Lower lobe of right lung (tissue), 2 donors: ENCODE data around the gene CNGB1. TPM values are rescaled to one million over a fixed set of nuclear protein-coding genes. Genes with fewer than 3 reads are reported as not detected.
"Not testable (repeated sequence)": the region's sequence is repeated elsewhere in the genome, so short reads cannot be mapped to it uniquely, and the experiment has no call there.

Experiments used
- ATAC-seq, 2 donors: fragments of 200-7000 bp; cut with Tn5 transposase; one replicate each; pipeline ENCODE4 v1.9.1; 2020 to 2022; ENCODE audit warnings: mild to moderate bottlenecking in 2 of 2, moderate library complexity in 2 of 2
- DNase-seq: peaks from one replicate; pipeline ENCODE4 v3.0.0-alpha.2; 2020
- H3K27ac ChIP-seq: fragments of 200-600 bp; one replicate; pipeline ENCODE4 v1.8.0; 2022
- H3K27me3 ChIP-seq: fragments of 200-600 bp; one replicate; pipeline ENCODE4 v1.8.0; 2022; ENCODE audit warnings: low read depth
- H3K36me3 ChIP-seq: fragments of 200-600 bp; one replicate; pipeline ENCODE4 v1.8.0; 2022; ENCODE audit warnings: mild to moderate bottlenecking
- H3K4me1 ChIP-seq: fragments of 200-600 bp; one replicate; pipeline ENCODE4 v1.8.0; 2022
- H3K4me3 ChIP-seq: fragments of 200-600 bp; one replicate; pipeline ENCODE4 v1.8.0; 2022; ENCODE audit warnings: mild to moderate bottlenecking
- H3K9me3 ChIP-seq: fragments of 200-600 bp; one replicate; pipeline ENCODE4 v1.8.0; 2022
- intact Hi-C: fragments of 100-400 bp; cut with DNase I; formaldehyde crosslinking; loops from one replicate; pipeline ENCODE4 v1.11.0; 2022
- total RNA-seq: library from RNA; stranded (reverse); fragmentation: NEBNext Ultra II Directional; extraction: Animal tissue kit (Norgen Biotek cat#: 25700); gene quantifications from one replicate; pipeline ENCODE4 v1.2.1, GENCODE V29; 2021
- TF ChIP-seq, protein P1 (sequence below): fragments of 200-600 bp; IDR thresholded peaks from one replicate; pipeline ENCODE4 v1.8.0; 2022; ENCODE audit warnings: antibody characterized with exemption, mild to moderate bottlenecking
- donor health status: DM: no; HTN: yes; CAD: no; lungs with severe emphysema.

The CNGB1 gene
- total RNA-seq, 1 donor from 2014 or later, result 0.35 TPM

DNA sequence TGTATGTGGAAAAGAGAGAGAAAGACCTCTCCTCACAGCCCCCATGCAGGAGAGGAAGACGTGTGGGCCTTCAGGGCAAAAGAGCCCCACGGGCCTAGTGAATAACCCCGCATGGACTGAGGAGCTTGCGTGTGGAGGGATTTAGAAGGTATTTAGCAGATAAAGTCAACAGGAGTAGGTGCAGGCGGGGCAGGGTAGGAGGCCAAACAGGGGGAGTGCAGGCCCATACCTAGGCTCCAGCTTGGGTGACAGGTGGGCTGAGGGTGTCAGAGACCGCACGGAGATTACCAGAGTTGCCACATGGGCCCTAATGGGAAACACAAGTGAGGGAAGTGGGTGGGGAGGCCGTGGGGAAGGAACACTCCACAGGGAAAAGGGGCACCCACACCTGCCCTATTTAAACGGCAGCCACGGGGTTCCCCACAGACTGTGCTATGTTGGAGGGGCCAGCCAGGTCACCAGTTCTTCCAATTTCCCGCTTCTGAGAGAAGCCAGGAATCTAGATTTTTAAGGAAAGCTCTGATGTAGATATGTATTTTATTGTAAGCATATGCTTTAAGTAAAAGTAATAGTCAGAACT is 8.2 kb upstream of the CNGB1 start:
- TF ChIP-seq, protein P1, sequence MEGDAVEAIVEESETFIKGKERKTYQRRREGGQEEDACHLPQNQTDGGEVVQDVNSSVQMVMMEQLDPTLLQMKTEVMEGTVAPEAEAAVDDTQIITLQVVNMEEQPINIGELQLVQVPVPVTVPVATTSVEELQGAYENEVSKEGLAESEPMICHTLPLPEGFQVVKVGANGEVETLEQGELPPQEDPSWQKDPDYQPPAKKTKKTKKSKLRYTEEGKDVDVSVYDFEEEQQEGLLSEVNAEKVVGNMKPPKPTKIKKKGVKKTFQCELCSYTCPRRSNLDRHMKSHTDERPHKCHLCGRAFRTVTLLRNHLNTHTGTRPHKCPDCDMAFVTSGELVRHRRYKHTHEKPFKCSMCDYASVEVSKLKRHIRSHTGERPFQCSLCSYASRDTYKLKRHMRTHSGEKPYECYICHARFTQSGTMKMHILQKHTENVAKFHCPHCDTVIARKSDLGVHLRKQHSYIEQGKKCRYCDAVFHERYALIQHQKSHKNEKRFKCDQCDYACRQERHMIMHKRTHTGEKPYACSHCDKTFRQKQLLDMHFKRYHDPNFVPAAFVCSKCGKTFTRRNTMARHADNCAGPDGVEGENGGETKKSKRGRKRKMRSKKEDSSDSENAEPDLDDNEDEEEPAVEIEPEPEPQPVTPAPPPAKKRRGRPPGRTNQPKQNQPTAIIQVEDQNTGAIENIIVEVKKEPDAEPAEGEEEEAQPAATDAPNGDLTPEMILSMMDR, result no peak

DNA sequence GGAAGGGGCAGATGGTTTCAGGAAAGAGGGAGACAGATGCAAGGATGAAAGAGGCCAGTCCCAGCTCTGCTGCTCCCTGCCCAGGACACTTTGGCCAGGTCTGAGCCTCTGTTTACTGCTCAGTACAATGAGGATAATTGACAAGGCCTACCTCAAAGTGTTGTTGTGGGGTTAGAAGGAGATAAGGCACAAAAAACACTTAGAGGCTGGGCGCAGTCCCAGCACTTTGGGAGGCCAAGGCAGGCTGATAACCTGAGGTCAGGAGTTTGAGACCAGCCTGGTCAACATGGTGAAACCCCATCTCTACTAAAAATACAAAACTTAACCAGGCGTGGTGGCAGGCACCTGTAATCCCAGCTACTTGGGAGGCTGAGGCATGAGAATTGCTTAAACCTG is 7.1 kb upstream of the CNGB1 start:
- H3K9me3 ChIP-seq, ATAC-seq, DNase-seq, H3K4me1 ChIP-seq, H3K27me3 ChIP-seq, H3K27ac ChIP-seq, intact Hi-C loops, H3K4me3 ChIP-seq, H3K36me3 ChIP-seq: not testable (repeated sequence)

More for the DNA sequence above, 8.2 kb upstream of the CNGB1 start:
- Histone ChIP-seq H3K36me3 (no peaks in the 10 kb centered on the region), H3K9me3 (no peaks in the 10 kb centered on the region), H3K4me3 (no peak overlapping the region), H3K27me3 (no peaks in the 10 kb centered on the region), H3K4me1 (peaks cover 1% of the 10 kb centered on the region), H3K27ac (no peak overlapping the region)
- intact Hi-C loops, result no loop called here
- ATAC-seq (no peak), DNase-seq (peak; percentile 24)

DNA sequence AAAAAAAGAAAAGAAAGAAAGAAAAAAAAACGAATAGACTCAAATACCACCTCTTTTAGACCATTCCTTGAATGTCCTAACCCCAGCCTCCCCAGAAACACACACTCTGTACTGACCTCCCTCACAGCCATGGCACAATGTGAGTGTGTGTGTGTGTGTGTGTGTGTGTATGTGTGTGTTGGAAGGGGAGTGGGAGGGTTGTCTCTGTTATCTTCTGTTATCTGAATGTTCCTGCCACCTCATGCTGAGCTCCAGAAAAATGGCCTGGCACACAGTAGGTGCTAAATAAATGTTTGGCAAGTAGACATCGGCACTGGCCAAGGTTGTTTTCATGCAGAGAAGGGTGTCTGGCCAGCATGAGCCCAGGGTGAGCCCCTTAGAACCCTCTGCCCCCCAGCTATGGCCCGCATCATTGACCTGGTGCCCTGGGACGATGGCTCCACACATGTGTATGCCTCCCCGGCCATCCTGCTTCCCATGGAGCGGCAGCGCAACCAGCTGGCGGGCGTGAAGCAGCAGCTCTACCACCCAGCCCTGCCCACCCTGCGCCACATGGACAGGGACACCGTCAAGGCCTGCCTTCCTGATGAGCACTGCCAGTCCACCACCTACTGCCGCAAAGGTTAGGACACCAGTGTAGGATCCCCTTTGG is 6.6 kb upstream of the CNGB1 start:
- DNase-seq, result peak; percentile 44
- no peak for ATAC-seq
- intact Hi-C loops, result no loop called here
- TF ChIP-seq, protein P1, result no peak
- H3K4me1 ChIP-seq, result no peaks in the 10 kb centered on the region
- H3K4me3 ChIP-seq, result no peak overlapping the region
- no peak overlapping the region for H3K27ac ChIP-seq
- H3K27me3 ChIP-seq, result no peaks in the 10 kb centered on the region
- no peaks in the 10 kb centered on the region for H3K36me3 ChIP-seq
- H3K9me3 ChIP-seq, result no peaks in the 10 kb centered on the region

DNA sequence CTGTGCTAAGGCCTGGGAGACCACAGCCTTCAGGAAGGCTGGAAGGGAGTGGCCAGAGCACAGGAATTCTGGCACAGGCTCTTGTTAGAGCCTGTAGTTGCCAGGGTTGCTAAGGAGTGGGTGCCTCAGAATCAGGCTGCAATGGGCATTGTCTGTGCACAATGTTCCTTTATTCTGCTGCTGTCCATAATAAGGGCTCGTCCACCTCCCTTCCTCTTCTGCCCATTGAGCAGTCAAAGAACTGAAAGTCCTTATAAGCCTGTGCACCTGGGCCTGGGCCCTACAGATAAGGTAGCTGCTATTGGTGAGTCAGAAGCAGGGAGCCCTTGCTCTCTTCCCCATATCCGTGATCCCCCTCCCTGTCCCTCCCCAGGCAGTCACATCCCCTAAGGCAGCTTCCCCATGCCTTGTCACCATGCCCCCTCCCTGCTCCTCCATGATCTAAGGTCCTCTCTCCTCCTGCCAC is 5.4 kb upstream of the CNGB1 start:
- H3K27ac ChIP-seq, result peak overlapping the region; percentile 22
- intact Hi-C loops, result no loop called here
- H3K4me3 ChIP-seq, result no peak overlapping the region
- ATAC-seq (peak; percentile 83 to 86), DNase-seq (peak; percentile 44)
- no peaks in the 10 kb centered on the region for H3K36me3 ChIP-seq
- no peaks in the 10 kb centered on the region for H3K9me3 ChIP-seq
- H3K4me1 ChIP-seq, result no peaks in the 10 kb centered on the region
- no peaks in the 10 kb centered on the region for H3K27me3 ChIP-seq
- TF ChIP-seq, protein P1, result no peak

DNA sequence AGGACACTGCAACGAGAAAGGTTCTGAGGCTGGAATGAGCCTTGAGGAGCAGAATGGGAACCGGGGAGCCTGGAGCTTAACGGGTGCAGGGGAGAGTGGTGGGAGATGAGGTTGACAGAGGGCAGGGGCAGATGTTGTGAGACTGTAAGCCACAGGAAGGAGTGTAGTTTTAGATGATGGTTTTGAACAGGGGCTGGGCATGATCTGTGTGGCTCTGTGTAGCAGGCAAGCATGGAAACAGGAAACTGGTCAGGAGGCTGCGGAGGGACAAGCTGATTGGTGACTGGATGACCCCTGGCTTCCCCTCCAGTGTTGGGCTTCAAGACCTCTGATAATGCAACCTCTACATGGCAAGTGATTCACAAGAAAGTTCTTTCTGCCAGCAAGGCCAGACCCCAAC is 1.4 kb upstream of the CNGB1 start:
- intact Hi-C loops, result no loop called here
- Histone ChIP-seq H3K27ac (no peak overlapping the region), H3K9me3 (no peaks in the 10 kb centered on the region), H3K27me3 (no peaks in the 10 kb centered on the region), H3K4me3 (no peak overlapping the region), H3K4me1 (no peaks in the 10 kb centered on the region), H3K36me3 (no peaks in the 10 kb centered on the region)
- TF ChIP-seq, protein P1, result no peak
- no peak for ATAC-seq
- no peak for DNase-seq

DNA sequence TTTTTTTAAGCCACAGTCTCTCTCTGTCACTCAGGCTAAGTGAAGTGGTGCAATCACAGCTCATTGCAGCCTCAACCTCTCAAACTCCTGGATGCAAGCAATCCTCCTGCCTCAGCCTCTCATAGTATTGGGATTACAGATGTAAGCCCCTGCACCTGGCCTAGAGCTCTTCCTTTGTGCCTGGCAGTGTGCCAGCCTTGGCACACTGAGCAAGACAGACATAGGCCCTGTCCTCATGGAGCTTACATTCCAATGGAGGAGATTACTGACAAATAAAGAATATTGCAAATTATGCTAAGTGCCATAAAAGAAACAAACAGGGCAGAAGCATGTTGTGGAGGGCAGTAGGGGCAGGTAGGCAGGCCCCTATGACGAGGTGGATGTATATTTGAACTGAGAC is 920 bp upstream of the CNGB1 start:
- H3K9me3 ChIP-seq, result no peaks in the 10 kb centered on the region
- H3K27ac ChIP-seq, result no peak overlapping the region
- no peak overlapping the region for H3K4me3 ChIP-seq
- no peaks in the 10 kb centered on the region for H3K4me1 ChIP-seq
- DNase-seq (no peak), ATAC-seq (no peak)
- no peaks in the 10 kb centered on the region for H3K36me3 ChIP-seq
- no peaks in the 10 kb centered on the region for H3K27me3 ChIP-seq
- intact Hi-C loops, result no loop called here
- TF ChIP-seq, protein P1, result no peak
